Neural progenitor cell (in vitro differentiated cells): ENCODE data around the gene CDCA7L. TPM values are rescaled to one million over a fixed set of nuclear protein-coding genes. Genes with fewer than 3 reads are reported as not detected.

Experiments used
- DNase-seq: peaks from one replicate; pipeline ENCODE4 v3.0.0-alpha.2; 2016; ENCODE audit warnings: low spot score
- H2AFZ ChIP-seq: fragments of 200-600 bp; sonication (generic); replicated peaks from 2 replicates; pipeline ENCODE4 v1.6.1; 2016; ENCODE audit warnings: antibody characterized with exemption
- H3F3A ChIP-seq: fragments of 200-600 bp; sonication (generic); 2 replicates; pipeline ENCODE4 v1.6.1; 2016; ENCODE audit warnings: antibody characterized with exemption, low read depth
- H3K27ac ChIP-seq: fragments of 200-600 bp; sonication (generic); 2 replicates; pipeline ENCODE4 v1.5.1; 2016; ENCODE audit warnings: mild to moderate bottlenecking
- H3K27me3 ChIP-seq: fragments of 200-600 bp; sonication (generic); 2 replicates; pipeline ENCODE4 v1.6.1; 2016; ENCODE audit warnings: mild to moderate bottlenecking, moderate library complexity
- H3K36me3 ChIP-seq: fragments of 200-600 bp; sonication (generic); 2 replicates; pipeline ENCODE4 v1.5.1; 2016
- H3K4me1 ChIP-seq: fragments of 200-600 bp; sonication (generic); 2 replicates; pipeline ENCODE4 v1.6.1; 2016; ENCODE audit warnings: mixed run types
- H3K4me2 ChIP-seq: fragments of 200-600 bp; sonication (generic); 2 replicates; pipeline ENCODE4 v1.6.1; 2016
- H3K4me3 ChIP-seq: fragments of 200-600 bp; sonication (generic); 2 replicates; pipeline ENCODE4 v1.5.1; 2016
- H3K79me2 ChIP-seq: fragments of 200-600 bp; sonication (generic); 2 replicates; pipeline ENCODE4 v1.6.1; 2016; ENCODE audit warnings: low read depth
- H3K9ac ChIP-seq: fragments of 200-600 bp; sonication (generic); 2 replicates; pipeline ENCODE4 v1.6.1; 2016
- H3K9me3 ChIP-seq: fragments of 200-600 bp; sonication (generic); 2 replicates; pipeline ENCODE4 v1.5.1; 2016; ENCODE audit warnings: low read depth
- H4K20me1 ChIP-seq: fragments of 200-600 bp; sonication (generic); 2 replicates; pipeline ENCODE4 v1.6.1; 2016; ENCODE audit warnings: low read depth
- H3K27ac Mint-ChIP-seq: 3 replicates; pipeline ENCODE4 v1.8.0; 2021; ENCODE audit warnings: mixed read lengths
- H3K27me3 Mint-ChIP-seq: 2 replicates; pipeline ENCODE4 v1.8.0; 2022; ENCODE audit warnings: low read depth, mild to moderate bottlenecking, inconsistent platforms, moderate library complexity, mixed read lengths; ENCODE audit not compliant: insufficient read depth
- H3K36me3 Mint-ChIP-seq: 3 replicates; pipeline ENCODE4 v1.8.0; 2021; ENCODE audit warnings: mixed read lengths
- H3K4me1 Mint-ChIP-seq: 3 replicates; pipeline ENCODE4 v1.8.0; 2021; ENCODE audit warnings: mixed read lengths
- H3K4me3 Mint-ChIP-seq: 3 replicates; pipeline ENCODE4 v1.8.0; 2021; ENCODE audit warnings: mild to moderate bottlenecking, moderate library complexity, mixed read lengths
- H3K9me3 Mint-ChIP-seq: 3 replicates; pipeline ENCODE4 v1.8.0; 2020; ENCODE audit warnings: mixed read lengths
- CTCF ChIP-seq: fragments of 200-600 bp; sonication (generic); IDR thresholded peaks from 2 replicates; pipeline ENCODE4 v1.5.1; 2017; ENCODE audit warnings: antibody characterized with exemption, mild to moderate bottlenecking
- EZH2 ChIP-seq: fragments of 200-600 bp; sonication (generic); IDR thresholded peaks from 2 replicates; pipeline ENCODE4 v1.6.1; 2017; ENCODE audit warnings: antibody characterized with exemption, mild to moderate bottlenecking, moderate library complexity
- EZH2phosphoT487 ChIP-seq: fragments of 200-600 bp; sonication (generic); IDR thresholded peaks from 2 replicates; pipeline ENCODE4 v1.6.1; 2017; ENCODE audit warnings: antibody characterized with exemption
- total RNA-seq: library from RNA; depleted of rRNA; stranded (reverse); fragments of >200 nt; gene quantifications from 2 replicates; pipeline ENCODE4 v1.2.3, GENCODE V29; 2015; ENCODE audit warnings: low replicate concordance

The CDCA7L gene
- total RNA-seq, 1 donor from 2014 or later = 39.9 TPM

- Histone ChIP-seq H3K4me2 (peak overlapping the region; percentile 10), H3K4me1 (peaks cover 22% of the 10 kb centered on the region), H3K79me2 (peaks cover 36% of the 10 kb centered on the region), H3F3A (peaks cover 22% of the 10 kb centered on the region), H3K27ac (no peak overlapping the region), H3K9me3 (no peaks in the 10 kb centered on the region), H3K27me3 (peaks cover 18% of the 10 kb centered on the region), H3K9ac (no peak overlapping the region), H3K36me3 (no peaks in the 10 kb centered on the region), H2AFZ (no peak overlapping the region), H3K4me3 (no peak overlapping the region), H4K20me1 (no peaks in the 10 kb centered on the region)
- H3K4me3 Mint-ChIP-seq = peak overlapping the region; percentile 52
- peaks cover 3% of the 10 kb centered on the region for H3K9me3 Mint-ChIP-seq
- TF ChIP-seq EZH2phosphoT487 (no peak), EZH2 (no peak), CTCF (no peak)
- H3K36me3 Mint-ChIP-seq = peaks cover 13% of the 10 kb centered on the region
- peaks cover 44% of the 10 kb centered on the region for H3K4me1 Mint-ChIP-seq
- H3K27ac Mint-ChIP-seq = no peak overlapping the region
- DNase-seq = no peak
- no peaks in the 10 kb centered on the region for H3K27me3 Mint-ChIP-seq
These were observed 2.3 kb downstream of the CDCA7L start for GRCh38 chr7:21943436-21943835.

GRCh38 chr7:21942955-21943354 is 2.7 kb downstream of the CDCA7L start:
- H3K9ac ChIP-seq = no peak overlapping the region
- no peak overlapping the region for H3K27ac ChIP-seq
- peaks cover 41% of the 10 kb centered on the region for H3K79me2 ChIP-seq
- peaks cover 15% of the 10 kb centered on the region for H3K27me3 ChIP-seq
- Mint-ChIP-seq H3K27me3 (no peaks in the 10 kb centered on the region), H3K27ac (no peak overlapping the region), H3K9me3 (peaks cover 7% of the 10 kb centered on the region), H3K4me3 (peak overlapping the region; percentile 52), H3K4me1 (peaks cover 43% of the 10 kb centered on the region), H3K36me3 (peaks cover 18% of the 10 kb centered on the region)
- DNase-seq = no peak
- no peak overlapping the region for H3K4me3 ChIP-seq
- H3F3A ChIP-seq = peaks cover 22% of the 10 kb centered on the region
- H3K4me1 ChIP-seq = peaks cover 22% of the 10 kb centered on the region
- H3K36me3 ChIP-seq = no peaks in the 10 kb centered on the region
- TF ChIP-seq CTCF = no peak
- TF ChIP-seq EZH2 = no peak
- no peak for TF ChIP-seq EZH2phosphoT487
- H3K4me2 ChIP-seq = peak overlapping the region; percentile 10
- H4K20me1 ChIP-seq = no peaks in the 10 kb centered on the region
- no peaks in the 10 kb centered on the region for H3K9me3 ChIP-seq
- no peak overlapping the region for H2AFZ ChIP-seq

- no peaks in the 10 kb centered on the region for H3K36me3 ChIP-seq
- peaks cover 49% of the 10 kb centered on the region for H3K79me2 ChIP-seq
- TF ChIP-seq EZH2 = no peak
- H3K9ac ChIP-seq = no peak overlapping the region
- H3K27me3 Mint-ChIP-seq = no peaks in the 10 kb centered on the region
- no peak overlapping the region for H2AFZ ChIP-seq
- peaks cover 14% of the 10 kb centered on the region for H3F3A ChIP-seq
- H3K4me1 Mint-ChIP-seq = peaks cover 38% of the 10 kb centered on the region
- peaks cover 16% of the 10 kb centered on the region for H3K9me3 Mint-ChIP-seq
- no peak overlapping the region for H3K4me2 ChIP-seq
- H3K9me3 ChIP-seq = no peaks in the 10 kb centered on the region
- peaks cover 22% of the 10 kb centered on the region for H3K4me1 ChIP-seq
- peaks cover 28% of the 10 kb centered on the region for H3K36me3 Mint-ChIP-seq
- no peak overlapping the region for H3K27ac Mint-ChIP-seq
- H3K27ac ChIP-seq = no peak overlapping the region
- no peak overlapping the region for H3K4me3 Mint-ChIP-seq
- H3K27me3 ChIP-seq = peaks cover 4% of the 10 kb centered on the region
- no peaks in the 10 kb centered on the region for H4K20me1 ChIP-seq
- H3K4me3 ChIP-seq = no peak overlapping the region
- no peak for DNase-seq
These were observed 4.0 kb downstream of the CDCA7L start for GRCh38 chr7:21941611-21942141.

GRCh38 chr7:21939858-21940372 is 5.8 kb downstream of the CDCA7L start:
- Histone ChIP-seq H3K9ac (no peak overlapping the region), H3K36me3 (no peaks in the 10 kb centered on the region), H2AFZ (no peak overlapping the region), H3K79me2 (peaks cover 65% of the 10 kb centered on the region), H3K4me1 (peaks cover 18% of the 10 kb centered on the region), H4K20me1 (no peaks in the 10 kb centered on the region), H3F3A (peaks cover 2% of the 10 kb centered on the region), H3K4me2 (no peak overlapping the region), H3K27ac (no peak overlapping the region), H3K4me3 (no peak overlapping the region), H3K9me3 (no peaks in the 10 kb centered on the region), H3K27me3 (no peaks in the 10 kb centered on the region)
- H3K4me3 Mint-ChIP-seq = no peak overlapping the region
- H3K27ac Mint-ChIP-seq = no peak overlapping the region
- H3K27me3 Mint-ChIP-seq = no peaks in the 10 kb centered on the region
- H3K9me3 Mint-ChIP-seq = peaks cover 28% of the 10 kb centered on the region
- no peak for DNase-seq
- TF ChIP-seq EZH2 (no peak), EZH2phosphoT487 (no peak), CTCF (no peak)
- peaks cover 39% of the 10 kb centered on the region for H3K36me3 Mint-ChIP-seq
- peaks cover 34% of the 10 kb centered on the region for H3K4me1 Mint-ChIP-seq
